ENCODE results near the gene PTPRH. TPM values are rescaled to one million over a fixed set of nuclear protein-coding genes. Genes with fewer than 3 reads are reported as not detected.

The PTPRH gene
- total RNA-seq, 4 donors from 2014 or later = 0.42 to 2.7 (median 1.4) TPM

DNA sequence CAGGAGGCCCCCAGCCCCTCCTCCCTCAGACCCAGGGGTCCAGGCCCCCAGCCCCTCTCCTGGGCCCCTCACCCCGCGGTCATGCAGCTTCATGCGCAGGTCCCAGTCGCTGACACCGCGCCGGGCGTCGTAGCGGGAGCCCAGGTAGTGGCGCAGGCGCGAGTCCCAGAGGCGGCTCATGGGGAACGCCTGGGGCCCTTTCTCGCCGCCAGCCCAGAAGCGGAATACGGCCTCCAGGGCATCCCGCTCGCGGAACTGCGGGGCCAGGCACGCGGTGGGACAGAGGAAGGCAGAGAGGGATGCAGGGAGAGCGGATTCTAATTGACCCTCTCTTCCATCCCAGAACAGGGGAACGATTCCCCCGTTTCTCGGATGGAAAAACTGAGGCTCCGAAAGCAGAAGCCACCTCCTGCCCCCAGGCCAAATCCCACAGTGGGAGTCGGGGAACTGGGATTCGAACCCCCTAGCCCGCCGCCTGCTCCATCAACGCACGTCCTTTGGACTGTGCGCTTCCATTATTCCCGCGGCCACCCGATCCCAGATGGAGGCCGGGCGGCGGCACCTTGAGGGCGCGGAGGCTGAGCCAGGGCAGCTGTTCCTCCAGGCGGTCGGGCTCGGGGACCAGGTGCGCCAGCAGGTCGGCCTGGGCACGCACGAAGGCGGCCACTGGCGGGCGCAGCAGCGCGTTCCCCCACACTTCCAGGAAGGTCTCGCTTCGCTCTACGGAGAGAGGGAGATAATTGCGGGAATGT is 47.6 kb downstream of the PTPRH start:
- peaks cover 3 to 100% (median 65%) of the 10 kb centered on the region in 4 donors for H3K27me3 ChIP-seq
- no peaks in the 10 kb centered on the region for H3K9me3 ChIP-seq
- no peak for DNase-seq (ENCODE audit: extremely low spot score)
- H3K27ac ChIP-seq (replicated peaks in 1 of 4) = no peak overlapping the region
- no peak overlapping the region for H3K4me3 ChIP-seq
- TF ChIP-seq, protein P1, sequence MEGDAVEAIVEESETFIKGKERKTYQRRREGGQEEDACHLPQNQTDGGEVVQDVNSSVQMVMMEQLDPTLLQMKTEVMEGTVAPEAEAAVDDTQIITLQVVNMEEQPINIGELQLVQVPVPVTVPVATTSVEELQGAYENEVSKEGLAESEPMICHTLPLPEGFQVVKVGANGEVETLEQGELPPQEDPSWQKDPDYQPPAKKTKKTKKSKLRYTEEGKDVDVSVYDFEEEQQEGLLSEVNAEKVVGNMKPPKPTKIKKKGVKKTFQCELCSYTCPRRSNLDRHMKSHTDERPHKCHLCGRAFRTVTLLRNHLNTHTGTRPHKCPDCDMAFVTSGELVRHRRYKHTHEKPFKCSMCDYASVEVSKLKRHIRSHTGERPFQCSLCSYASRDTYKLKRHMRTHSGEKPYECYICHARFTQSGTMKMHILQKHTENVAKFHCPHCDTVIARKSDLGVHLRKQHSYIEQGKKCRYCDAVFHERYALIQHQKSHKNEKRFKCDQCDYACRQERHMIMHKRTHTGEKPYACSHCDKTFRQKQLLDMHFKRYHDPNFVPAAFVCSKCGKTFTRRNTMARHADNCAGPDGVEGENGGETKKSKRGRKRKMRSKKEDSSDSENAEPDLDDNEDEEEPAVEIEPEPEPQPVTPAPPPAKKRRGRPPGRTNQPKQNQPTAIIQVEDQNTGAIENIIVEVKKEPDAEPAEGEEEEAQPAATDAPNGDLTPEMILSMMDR (IDR thresholded peaks at IDR 0.05) = no peak
- TF ChIP-seq POLR2A (IDR thresholded peaks at IDR 0.05; ENCODE audit: low read depth) (no peak), EP300 (IDR thresholded peaks at IDR 0.05) (no peak), POLR2AphosphoS5 (IDR thresholded peaks at IDR 0.05) (no peak)
- 20% methylated on average over 45 of the region's 61 CpGs for WGBS
- H3K4me1 ChIP-seq = peaks cover 16 to 33% (median 27%) of the 10 kb centered on the region in 4 donors
- H3K36me3 ChIP-seq = no peaks in the 10 kb centered on the region
- intact Hi-C loops (cut with DNase I) = no loop called here

DNA sequence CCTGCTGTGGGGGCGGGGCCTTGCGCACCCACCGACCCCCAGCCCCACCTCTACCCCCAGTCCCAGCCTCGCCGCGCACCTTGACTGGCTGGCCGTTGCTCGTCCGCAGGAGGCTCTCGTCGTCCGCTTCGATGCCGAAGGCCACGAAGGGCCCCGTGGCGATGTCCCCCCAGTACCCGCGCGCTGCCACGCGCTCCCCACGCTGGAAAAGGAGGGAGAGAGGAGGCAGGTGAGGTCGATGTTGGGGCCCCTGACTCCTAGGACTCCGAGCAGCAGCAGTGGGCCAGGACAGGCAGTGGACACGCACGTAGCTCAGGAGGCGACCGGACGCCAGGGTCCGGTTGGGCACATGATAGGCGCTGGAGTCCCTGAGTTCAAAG is 48.3 kb downstream of the PTPRH start:
- no peaks in the 10 kb centered on the region for H3K9me3 ChIP-seq
- TF ChIP-seq EP300 (IDR thresholded peaks at IDR 0.05) = no peak
- TF ChIP-seq, protein P1 (IDR thresholded peaks at IDR 0.05) = no peak
- no peaks in the 10 kb centered on the region for H3K36me3 ChIP-seq
- H3K27me3 ChIP-seq = peaks cover 3 to 100% (median 65%) of the 10 kb centered on the region in 4 donors
- no CpG with 5 or more reads among the region's 32 CpGs for WGBS
- no peak overlapping the region for H3K27ac ChIP-seq (replicated peaks in 1 of 4)
- H3K4me3 ChIP-seq = no peak overlapping the region
- peaks cover 15 to 33% (median 27%) of the 10 kb centered on the region in 4 donors for H3K4me1 ChIP-seq
- no peak for DNase-seq (ENCODE audit: extremely low spot score)
- intact Hi-C loops (cut with DNase I) = no loop called here

DNA sequence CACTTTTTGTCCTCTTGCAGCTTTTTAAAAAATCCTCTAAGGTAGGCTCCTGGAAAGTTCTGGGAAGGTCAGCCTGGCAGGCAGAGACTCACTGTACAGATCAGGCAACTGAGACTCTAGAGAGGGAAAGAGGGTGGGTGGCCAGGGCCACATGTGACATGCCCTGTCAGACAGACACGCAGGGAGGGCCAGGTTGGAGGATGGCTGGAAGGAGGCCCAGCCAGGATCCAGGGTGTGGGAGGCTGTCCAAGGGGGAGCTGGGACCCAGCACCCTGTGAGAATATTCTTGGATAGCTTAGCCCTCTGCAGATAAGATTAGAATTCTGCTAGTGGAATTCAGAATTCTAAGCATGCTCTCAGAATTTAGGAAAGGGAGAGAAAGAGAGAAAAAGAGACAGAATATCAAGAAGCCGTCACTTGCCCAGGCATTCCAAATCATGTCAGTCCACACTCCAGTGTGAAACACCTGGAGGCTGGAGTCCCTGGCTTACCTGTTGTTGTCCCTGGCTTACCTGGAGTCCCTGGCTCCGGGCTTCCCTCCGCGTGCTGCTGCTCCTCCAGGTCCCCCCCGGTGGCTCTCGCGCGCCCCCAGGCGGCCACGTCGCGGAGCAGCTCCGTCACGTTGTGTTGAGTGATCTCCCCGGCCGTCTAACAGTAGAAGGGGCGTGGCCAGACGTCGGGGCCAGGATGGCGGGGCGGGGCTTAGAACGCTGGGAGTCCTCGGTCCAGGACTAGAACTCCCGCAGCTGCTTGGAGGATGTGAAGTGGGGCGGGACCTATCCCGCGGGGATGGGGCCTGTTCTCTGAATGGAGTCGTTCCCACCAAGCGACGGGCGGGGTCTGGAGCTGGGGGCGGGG is 48.9 kb downstream of the PTPRH start:
- TF ChIP-seq POLR2A (IDR thresholded peaks at IDR 0.05; ENCODE audit: low read depth) (no peak), POLR2AphosphoS5 (IDR thresholded peaks at IDR 0.05) (peak in 1 of 2 donors; percentile 38), EP300 (IDR thresholded peaks at IDR 0.05) (no peak)
- TF ChIP-seq, protein P1 (IDR thresholded peaks at IDR 0.05) = peak; percentile 62 to 84 (median 62)
- no peak for DNase-seq (ENCODE audit: extremely low spot score)
- intact Hi-C loops (cut with DNase I) = no loop called here
- 6% methylated on average over 20 of the region's 33 CpGs for WGBS
- H3K27me3 ChIP-seq = peaks cover 3 to 100% (median 61%) of the 10 kb centered on the region in 4 donors
- no peaks in the 10 kb centered on the region for H3K36me3 ChIP-seq
- no peak overlapping the region for H3K4me3 ChIP-seq
- no peaks in the 10 kb centered on the region for H3K9me3 ChIP-seq
- H3K27ac ChIP-seq (replicated peaks in 1 of 4) = no peak overlapping the region
- H3K4me1 ChIP-seq = peaks cover 15 to 32% (median 28%) of the 10 kb centered on the region in 4 donors

DNA sequence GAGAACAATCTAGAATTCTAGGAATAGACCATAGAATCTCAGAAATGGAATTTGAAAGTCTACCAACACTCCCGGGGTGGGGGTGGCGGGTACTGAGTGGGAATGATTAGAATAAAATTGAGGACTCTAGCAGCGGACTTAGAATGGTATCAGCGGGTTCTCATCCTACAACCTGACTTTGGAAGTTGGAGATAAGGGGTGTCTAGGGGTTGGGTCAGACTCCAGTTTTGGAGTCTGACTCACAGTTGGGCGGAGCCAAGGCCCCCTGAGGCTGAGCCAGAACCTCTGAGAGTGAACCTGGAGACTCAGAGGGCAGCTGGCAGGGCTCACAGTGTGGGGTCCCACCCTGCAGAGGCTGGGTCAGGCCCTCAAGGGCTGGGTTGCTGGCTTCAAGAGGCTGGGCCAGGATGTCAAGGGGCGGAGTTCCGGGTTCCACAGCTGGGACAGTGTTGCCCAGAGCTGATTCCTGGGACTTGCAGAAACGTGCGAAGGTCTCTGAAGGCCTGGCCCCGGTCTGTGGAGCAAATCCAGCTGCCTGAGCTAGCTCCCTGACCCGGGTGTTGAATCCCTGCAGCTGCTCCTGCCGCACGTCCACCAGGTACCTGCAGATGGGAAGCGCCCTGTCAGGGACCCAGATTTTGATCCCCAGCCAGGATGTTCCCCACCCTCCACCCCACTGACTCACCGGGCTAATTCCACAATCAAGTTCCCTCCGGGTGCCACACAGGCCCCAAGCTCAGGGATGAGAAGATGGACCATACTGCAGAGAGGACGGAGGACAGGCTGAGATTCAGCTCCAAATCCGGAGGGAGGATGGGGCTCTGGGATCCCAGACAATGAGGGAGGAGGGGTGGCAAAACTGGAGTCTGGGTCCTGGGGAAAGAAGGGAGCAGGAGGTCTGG is 50.2 kb downstream of the PTPRH start:
- peaks cover 3 to 100% (median 65%) of the 10 kb centered on the region in 4 donors for H3K27me3 ChIP-seq

More for the DNA sequence above, 50.2 kb downstream of the PTPRH start:
- TF ChIP-seq EP300 (IDR thresholded peaks at IDR 0.05) (no peak), POLR2AphosphoS5 (IDR thresholded peaks at IDR 0.05) (no peak)
- intact Hi-C loops (cut with DNase I) = no loop called here
- Histone ChIP-seq H3K36me3 (peaks cover 0 to 7% (median 0%) of the 10 kb centered on the region in 4 donors), H3K9me3 (no peaks in the 10 kb centered on the region), H3K4me1 (peaks cover 15 to 32% (median 28%) of the 10 kb centered on the region in 4 donors), H3K4me3 (no peak overlapping the region), H3K27ac (replicated peaks in 1 of 4) (no peak overlapping the region)
- DNase-seq (ENCODE audit: extremely low spot score) = no peak
- WGBS = 61% methylated on average over 11 of the region's 18 CpGs
